CD14-positive monocyte (primary cell): ENCODE measurements around the gene KCNQ1. TPM values are rescaled to one million over a fixed set of nuclear protein-coding genes. Genes with fewer than 3 reads are reported as not detected.

Source experiments
- DNase-seq, 3 donors: peaks; one replicate each; pipeline ENCODE4 v3.0.0-alpha.2; 2011 to 2022
- H2AFZ ChIP-seq: 2 replicates; pipeline ENCODE4 v1.6.0; 2012; ENCODE audit warnings: mild to moderate bottlenecking, low read depth, low read length, inconsistent platforms; ENCODE audit not compliant: insufficient read depth, poor library complexity, severe bottlenecking
- H3K27ac ChIP-seq, 2 donors: 1 replicate in 1 of 2; 2 replicates in 1 of 2; pipeline ENCODE4 v1.5.1; 2012 to 2013; ENCODE audit warnings: low read length in 2 of 2, control low read depth in 1 of 2, inconsistent platforms in 1 of 2, low read depth in 1 of 2, mild to moderate bottlenecking in 1 of 2
- H3K27me3 ChIP-seq, 2 donors: one replicate each; pipeline versions ENCODE4 v1.6.0 to v1.6.1; 2011 to 2013; ENCODE audit warnings: low read length in 2 of 2; ENCODE audit not compliant: control insufficient read depth in 2 of 2, insufficient read depth in 2 of 2
- H3K36me3 ChIP-seq, 2 donors: replicated peaks in 1 of 2; 1 replicate in 1 of 2; 2 replicates in 1 of 2; pipeline versions ENCODE4 v1.5.1 to v1.6.1; 2012 to 2013; ENCODE audit warnings: low read length in 2 of 2, control low read depth in 1 of 2, inconsistent platforms in 1 of 2, mild to moderate bottlenecking in 1 of 2; ENCODE audit not compliant: insufficient read depth in 2 of 2, control insufficient read depth in 1 of 2
- H3K4me1 ChIP-seq, 2 donors: 1 replicate in 1 of 2; 2 replicates in 1 of 2; pipeline versions ENCODE4 v1.5.1 to v1.6.1; 2012 to 2013; ENCODE audit warnings: low read length in 2 of 2, control low read depth in 1 of 2, inconsistent platforms in 1 of 2, mild to moderate bottlenecking in 1 of 2, moderate library complexity in 1 of 2; ENCODE audit not compliant: insufficient read depth in 2 of 2, control insufficient read depth in 1 of 2
- H3K4me2 ChIP-seq: replicated peaks from 2 replicates; pipeline ENCODE3; 2012; ENCODE audit warnings: low read length, moderate library complexity, mild to moderate bottlenecking; ENCODE audit not compliant: poor library complexity, severe bottlenecking; ENCODE audit errors: extremely low read depth
- H3K4me3 ChIP-seq, 3 experiments: fragments of 200-600 bp in 1 of 3; sonication (generic) in 1 of 3; replicated peaks in 1 of 3; 1 replicate in 2 of 3; 2 replicates in 1 of 3; pipeline ENCODE4 v1.5.1; 2011 to 2013; ENCODE audit warnings: low read length in 3 of 3, mild to moderate bottlenecking in 3 of 3, control low read depth in 2 of 3, low read depth in 2 of 3, inconsistent platforms in 1 of 3, moderate library complexity in 1 of 3
- H3K79me2 ChIP-seq: 2 replicates; pipeline ENCODE4 v1.6.0; 2012; ENCODE audit warnings: mild to moderate bottlenecking, control low read depth, inconsistent platforms, low read length, moderate library complexity; ENCODE audit not compliant: insufficient read depth
- H3K9ac ChIP-seq: 2 replicates; pipeline ENCODE4 v1.6.0; 2017; ENCODE audit warnings: low read length, mild to moderate bottlenecking; ENCODE audit not compliant: insufficient read depth, poor library complexity, severe bottlenecking
- H3K9me3 ChIP-seq, 2 donors: replicated peaks in 1 of 2; 1 replicate in 1 of 2; 2 replicates in 1 of 2; pipeline versions ENCODE4 v1.5.1 to v1.6.1; 2012 to 2013; ENCODE audit warnings: low read length in 2 of 2, control low read depth in 1 of 2; ENCODE audit not compliant: control insufficient read depth in 1 of 2, insufficient read depth in 1 of 2
- H4K20me1 ChIP-seq: 2 replicates; pipeline ENCODE4 v1.6.0; 2012; ENCODE audit warnings: mild to moderate bottlenecking, low read length, control low read depth, moderate library complexity; ENCODE audit not compliant: insufficient read depth
- H3K27ac Mint-ChIP-seq, 7 donors: one replicate each; pipeline ENCODE4 v1.8.0; 2020; ENCODE audit warnings: mild to moderate bottlenecking in 7 of 7, mixed read lengths in 7 of 7, moderate library complexity in 6 of 7, inconsistent platforms in 2 of 7
- H3K27me3 Mint-ChIP-seq, 3 donors: one replicate each; pipeline ENCODE4 v1.8.0; 2021 to 2022; ENCODE audit warnings: low read depth in 3 of 3, mild to moderate bottlenecking in 3 of 3, mixed read lengths in 3 of 3, moderate library complexity in 3 of 3, inconsistent platforms in 1 of 3
- H3K36me3 Mint-ChIP-seq, 2 donors: one replicate each; pipeline ENCODE4 v1.8.0; 2020; ENCODE audit warnings: mixed read lengths in 2 of 2, inconsistent platforms in 1 of 2, mild to moderate bottlenecking in 1 of 2
- H3K4me1 Mint-ChIP-seq: one replicate; pipeline ENCODE4 v1.8.0; 2020; ENCODE audit warnings: mild to moderate bottlenecking, mixed read lengths
- H3K4me3 Mint-ChIP-seq, 2 donors: one replicate each; pipeline ENCODE4 v1.8.0; 2020; ENCODE audit warnings: mild to moderate bottlenecking in 2 of 2, mixed read lengths in 2 of 2, moderate library complexity in 1 of 2
- H3K9me3 Mint-ChIP-seq, 7 donors: one replicate each; pipeline ENCODE4 v1.8.0; 2020 to 2022; ENCODE audit warnings: mixed read lengths in 7 of 7, mild to moderate bottlenecking in 6 of 7, moderate library complexity in 6 of 7, inconsistent platforms in 2 of 7
- WGBS: methylation state at CpG from one replicate; pipeline ENCODE4 v1.1.5; 2013; ENCODE audit warnings: missing lambda C conversion rate; ENCODE audit not compliant: insufficient coverage; 5-methylcytosine and 5-hydroxymethylcytosine counted together
- intact Hi-C, 2 donors: fragments of 100-400 bp; cut with micrococcal nuclease; formaldehyde crosslinking; loops; one replicate each; pipeline versions ENCODE4 v1.15.0 to v1.15.1; 2023
- polyA plus RNA-seq, 3 donors: library from polyadenylated mRNA; depleted of rRNA in 1 of 3; unstranded in 2 of 3; stranded (reverse) in 1 of 3; fragments of 300-500 nt in 2 of 3; fragments of >200 nt in 1 of 3; fragmentation: Illumina TruSeq in 2 of 3; gene quantifications; 1 replicate in 2 of 3; 2 replicates in 1 of 3; pipeline ENCODE4 v1.2.3, GENCODE V29; 2012 to 2021
- TF ChIP-seq, protein P1 (sequence below): fragments of 200-600 bp; IDR thresholded peaks from one replicate; pipeline ENCODE4 v1.8.0; 2022; ENCODE audit warnings: antibody characterized with exemption, mild to moderate bottlenecking

Gene KCNQ1
- polyA plus RNA-seq, 3 donors, result 14.9 to 31.8 (median 21.6) TPM

DNA sequence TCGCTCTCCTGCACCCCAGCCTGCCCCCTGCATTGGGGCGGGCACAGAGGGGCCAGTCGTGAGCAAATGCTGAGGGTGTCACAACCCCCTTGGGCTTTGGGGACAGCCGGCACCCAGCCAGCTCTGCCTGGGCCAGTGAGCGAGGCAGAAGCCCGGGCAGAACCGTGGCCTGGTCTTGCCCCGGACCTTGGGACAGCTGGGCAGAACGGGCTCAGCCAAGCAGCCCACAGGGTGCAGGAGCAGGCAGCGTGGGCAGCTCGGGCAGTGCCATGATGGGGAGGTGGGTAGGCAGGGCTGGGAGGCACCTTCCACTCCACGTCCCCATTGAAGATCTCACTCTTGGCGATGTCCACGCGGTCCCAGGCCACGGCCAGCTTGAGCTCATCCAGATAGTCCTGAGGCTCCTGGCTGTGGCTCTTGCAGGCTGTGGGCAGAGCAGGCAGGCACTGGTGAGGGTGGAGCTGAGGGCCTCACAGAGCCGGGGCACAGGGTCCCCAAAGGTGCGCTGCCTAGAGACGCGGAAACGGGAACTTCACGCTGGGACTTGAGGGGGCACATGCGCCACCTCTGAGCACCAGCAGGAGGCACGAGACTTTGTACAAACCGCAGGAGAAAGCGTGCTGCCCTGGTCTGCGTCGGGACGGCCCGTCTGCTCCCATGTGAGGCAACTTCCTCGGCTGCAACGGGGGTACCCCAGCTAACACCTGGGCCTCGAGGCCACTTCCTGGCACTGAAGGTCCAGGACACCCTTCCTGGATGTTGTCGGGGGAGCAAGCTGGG, 29.0 kb upstream of the KCNQ1 start:
- no peak overlapping the region for H2AFZ ChIP-seq
- H3K27me3 Mint-ChIP-seq, result peaks cover 2 to 12% (median 5%) of the 10 kb centered on the region in 3 donors
- H3K27me3 ChIP-seq, result no peaks in the 10 kb centered on the region
- intact Hi-C loops, result loop anchor here in 1 of 2 donors (10.0 kb wide), 1 partner anchor 61 kb away; no protein-coding TSS in a partner anchor
- H3K27ac Mint-ChIP-seq, result no peak overlapping the region
- TF ChIP-seq, protein P1, sequence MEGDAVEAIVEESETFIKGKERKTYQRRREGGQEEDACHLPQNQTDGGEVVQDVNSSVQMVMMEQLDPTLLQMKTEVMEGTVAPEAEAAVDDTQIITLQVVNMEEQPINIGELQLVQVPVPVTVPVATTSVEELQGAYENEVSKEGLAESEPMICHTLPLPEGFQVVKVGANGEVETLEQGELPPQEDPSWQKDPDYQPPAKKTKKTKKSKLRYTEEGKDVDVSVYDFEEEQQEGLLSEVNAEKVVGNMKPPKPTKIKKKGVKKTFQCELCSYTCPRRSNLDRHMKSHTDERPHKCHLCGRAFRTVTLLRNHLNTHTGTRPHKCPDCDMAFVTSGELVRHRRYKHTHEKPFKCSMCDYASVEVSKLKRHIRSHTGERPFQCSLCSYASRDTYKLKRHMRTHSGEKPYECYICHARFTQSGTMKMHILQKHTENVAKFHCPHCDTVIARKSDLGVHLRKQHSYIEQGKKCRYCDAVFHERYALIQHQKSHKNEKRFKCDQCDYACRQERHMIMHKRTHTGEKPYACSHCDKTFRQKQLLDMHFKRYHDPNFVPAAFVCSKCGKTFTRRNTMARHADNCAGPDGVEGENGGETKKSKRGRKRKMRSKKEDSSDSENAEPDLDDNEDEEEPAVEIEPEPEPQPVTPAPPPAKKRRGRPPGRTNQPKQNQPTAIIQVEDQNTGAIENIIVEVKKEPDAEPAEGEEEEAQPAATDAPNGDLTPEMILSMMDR, result no peak
- no peak overlapping the region for H3K9ac ChIP-seq
- 79% methylated on average over 29 of the region's 34 CpGs for WGBS
- H3K9me3 ChIP-seq, result no peaks in the 10 kb centered on the region
- no peaks in the 10 kb centered on the region for H3K36me3 ChIP-seq
- no peaks in the 10 kb centered on the region for H3K36me3 Mint-ChIP-seq
- H3K4me3 Mint-ChIP-seq, result no peak overlapping the region
- H3K79me2 ChIP-seq, result no peaks in the 10 kb centered on the region
- H3K9me3 Mint-ChIP-seq, result no peaks in the 10 kb centered on the region
- DNase-seq, result no peak
- H3K4me1 Mint-ChIP-seq, result peaks cover 2% of the 10 kb centered on the region
- no peak overlapping the region for H3K4me3 ChIP-seq
- no peaks in the 10 kb centered on the region for H4K20me1 ChIP-seq
- no peak overlapping the region for H3K27ac ChIP-seq
- H3K4me1 ChIP-seq, result peaks cover 4 to 6% of the 10 kb centered on the region in 2 donors
- no peak overlapping the region for H3K4me2 ChIP-seq

DNA sequence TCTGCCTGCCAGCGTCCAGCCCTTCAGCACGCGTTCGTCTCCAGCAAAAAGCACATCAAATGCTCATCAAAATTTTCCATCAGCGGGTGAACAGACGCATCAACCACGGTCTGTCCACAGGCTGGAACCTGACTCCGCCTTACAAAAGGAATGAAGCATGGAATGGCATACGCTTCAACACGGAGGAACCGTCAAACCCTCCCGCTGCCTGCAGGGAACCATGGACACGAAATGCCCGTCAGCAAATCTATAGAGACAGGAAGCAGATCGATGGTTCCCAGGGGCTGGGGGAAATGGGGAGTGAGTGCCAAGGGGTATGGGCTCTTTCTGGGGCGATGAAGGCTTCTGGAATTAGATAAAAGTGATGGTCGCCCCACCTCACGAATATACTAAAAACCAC, 28.0 kb upstream of the KCNQ1 start:
- TF ChIP-seq, protein P1, result no peak
- H3K27me3 Mint-ChIP-seq, result peaks cover 2 to 17% (median 5%) of the 10 kb centered on the region in 3 donors
- no peaks in the 10 kb centered on the region for H4K20me1 ChIP-seq
- H3K4me2 ChIP-seq, result no peak overlapping the region
- no peak overlapping the region for H3K4me3 ChIP-seq
- H3K9ac ChIP-seq, result no peak overlapping the region
- H3K27me3 ChIP-seq, result no peaks in the 10 kb centered on the region
- no peaks in the 10 kb centered on the region for H3K36me3 ChIP-seq
- WGBS, result 89% methylated on average over 15 of the region's 18 CpGs
- H3K4me3 Mint-ChIP-seq, result no peak overlapping the region
- DNase-seq, result no peak
- intact Hi-C loops, result loop anchor here in 1 of 2 donors (10.0 kb wide), 1 partner anchor 62 kb away; no protein-coding TSS in a partner anchor
- peaks cover 2% of the 10 kb centered on the region for H3K4me1 Mint-ChIP-seq
- H3K36me3 Mint-ChIP-seq, result no peaks in the 10 kb centered on the region
- H3K4me1 ChIP-seq, result peaks cover 4 to 6% of the 10 kb centered on the region in 2 donors
- no peak overlapping the region for H3K27ac ChIP-seq
- no peaks in the 10 kb centered on the region for H3K79me2 ChIP-seq
- H3K9me3 Mint-ChIP-seq, result no peaks in the 10 kb centered on the region
- peak overlapping the region in 2 of 7 donors; percentile 50 to 53 for H3K27ac Mint-ChIP-seq
- H3K9me3 ChIP-seq, result no peaks in the 10 kb centered on the region
- H2AFZ ChIP-seq, result no peak overlapping the region
